ENCODE data around the gene LCP2.
A peak's percentile ranks its signal among the peaks of the same experiment; 100 is the strongest.

The LCP2 gene

DNA sequence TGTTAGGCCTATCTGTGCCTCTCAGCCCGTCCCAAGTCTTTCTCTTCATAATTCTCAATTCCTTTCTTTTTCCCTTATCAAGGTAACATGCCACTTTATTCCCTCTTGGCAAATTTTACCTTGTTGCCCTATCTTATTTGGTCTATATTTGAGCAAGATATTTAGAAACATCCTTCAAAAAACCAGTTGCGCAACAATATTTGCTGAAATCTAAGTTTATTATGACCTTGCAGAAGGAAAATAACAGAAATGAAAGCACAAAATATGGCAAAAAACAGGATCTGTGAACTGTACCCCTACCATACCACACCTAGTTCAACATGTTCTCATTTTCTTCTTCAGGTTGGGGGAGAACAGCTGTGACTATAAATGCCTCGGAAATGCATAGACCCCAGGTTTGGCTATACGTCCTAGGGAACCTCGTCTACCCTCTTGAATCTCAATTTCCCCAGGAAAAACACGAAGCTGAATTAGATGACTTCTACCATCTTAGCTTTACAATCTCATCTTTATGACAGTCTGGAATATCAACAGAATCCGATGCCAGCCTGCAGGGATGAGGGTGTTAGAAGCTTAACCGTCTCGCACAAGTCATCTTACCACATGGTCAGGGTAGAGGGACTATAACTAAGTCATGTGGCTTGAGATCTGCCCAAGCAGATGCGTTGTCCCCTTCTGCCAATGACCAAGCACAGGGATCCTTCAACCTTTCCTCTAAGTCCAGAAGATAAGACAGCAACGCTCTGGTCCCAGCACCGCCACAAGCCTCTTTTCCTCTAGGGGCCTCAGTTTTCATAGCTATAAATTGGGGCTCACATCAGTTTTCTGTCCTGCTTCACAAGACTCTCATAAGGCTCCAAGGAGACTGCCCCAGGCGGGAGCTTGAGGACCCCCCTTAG, 1.3 kb downstream of the LCP2 start:
- no peak for DNase-seq

DNA sequence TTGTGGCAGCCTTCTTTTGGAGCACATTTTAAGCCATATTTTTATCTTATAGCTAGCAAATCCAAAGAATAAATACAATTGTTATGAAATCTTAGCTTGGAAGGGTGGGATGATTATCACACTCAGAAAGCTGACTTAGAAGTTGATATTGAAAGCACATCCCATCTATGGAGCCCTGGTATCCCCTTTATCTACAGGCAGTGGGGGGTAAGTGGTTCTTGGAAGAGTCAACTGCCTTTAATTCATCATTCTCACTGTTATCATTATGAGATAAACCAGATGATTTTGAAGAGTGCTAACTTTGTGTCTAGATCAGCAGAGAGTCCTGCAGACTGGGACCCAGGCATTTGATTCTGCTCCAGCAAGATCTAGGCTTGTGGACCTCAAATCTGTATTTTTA, 3.0 kb downstream of the LCP2 start:
- DNase-seq: no peak

- no peak for DNase-seq
Measured at GRCh38 chr5:170294057-170294456, 3.5 kb downstream of the LCP2 start.

- peak in 1 of 6 experiments; percentile 18 for DNase-seq
Measured at GRCh38 chr5:170293273-170293672, 4.3 kb downstream of the LCP2 start.

DNA sequence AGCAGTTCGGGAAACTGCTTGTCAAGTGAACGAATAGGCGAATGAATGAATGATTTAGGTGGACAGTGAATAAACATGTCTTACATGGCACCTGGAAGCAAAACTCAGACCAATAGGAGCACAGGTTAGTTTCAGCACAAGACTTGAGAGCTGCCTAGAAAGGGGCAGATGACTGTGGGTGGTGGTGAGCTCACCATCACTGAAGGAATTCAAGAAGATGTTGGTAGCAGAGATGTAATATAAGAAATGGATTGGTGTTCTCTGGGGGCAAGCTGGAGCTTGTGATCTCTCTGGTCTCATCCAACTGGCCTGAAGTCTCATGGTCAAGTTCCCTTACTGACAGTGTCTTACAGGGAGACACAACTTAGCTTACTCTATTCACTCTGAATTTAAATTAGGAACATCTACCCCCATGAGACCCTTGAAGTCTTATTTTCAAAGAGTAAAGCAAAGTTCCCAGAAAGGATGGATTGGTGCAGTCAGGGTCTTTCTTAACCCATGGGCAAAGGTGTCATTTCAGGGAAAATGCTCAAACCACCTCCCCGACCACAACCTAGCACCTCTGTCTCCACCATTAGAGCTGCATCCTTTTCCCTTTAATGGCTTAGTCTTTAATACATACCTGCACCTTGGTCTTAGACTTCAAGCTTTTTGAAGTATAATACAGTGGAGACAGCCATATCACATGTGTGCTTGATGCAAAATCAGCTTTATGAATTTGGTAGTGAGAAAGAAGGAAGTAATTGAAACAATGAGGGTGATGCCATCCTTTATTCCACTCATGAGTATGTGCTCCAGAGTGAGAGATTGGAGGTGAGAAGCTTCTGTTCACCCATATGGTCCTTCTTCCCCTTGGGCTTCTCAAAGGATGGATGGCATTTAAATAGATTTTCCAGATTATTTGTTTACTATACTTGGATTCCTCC, 5.1 kb downstream of the LCP2 start:
- DNase-seq: no peak

GRCh38 chr5:170290498-170290897, 7.1 kb downstream of the LCP2 start:
- DNase-seq: no peak

GRCh38 chr5:170289764-170290163, 7.8 kb downstream of the LCP2 start:
- DNase-seq: no peak

DNA sequence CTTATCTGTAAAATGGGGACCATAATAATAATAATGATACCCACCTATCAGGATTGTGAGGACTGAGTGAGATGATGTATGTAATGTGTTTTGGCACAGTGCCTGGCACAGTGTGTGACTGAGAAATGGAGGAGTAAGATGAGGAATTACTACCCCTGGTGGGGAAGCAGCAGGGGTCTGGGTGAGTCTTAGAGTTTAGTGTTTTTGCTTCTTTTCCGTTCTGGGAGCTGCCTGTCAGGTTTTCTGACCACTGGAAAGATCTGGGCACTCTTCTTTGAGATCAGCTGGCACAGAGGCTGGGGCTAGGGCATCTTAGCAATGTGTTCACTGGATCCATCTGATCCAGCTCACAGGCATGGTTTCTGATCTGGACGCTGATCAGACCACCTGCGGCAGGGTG, 8.5 kb downstream of the LCP2 start:
- no peak for DNase-seq

GRCh38 chr5:170288551-170288950, 9.0 kb downstream of the LCP2 start:
- DNase-seq: no peak

GRCh38 chr5:170288151-170288550, 9.4 kb downstream of the LCP2 start:
- no peak for DNase-seq

- no peak for DNase-seq
Measured at GRCh38 chr5:170287532-170287931, 10.0 kb downstream of the LCP2 start.

DNA sequence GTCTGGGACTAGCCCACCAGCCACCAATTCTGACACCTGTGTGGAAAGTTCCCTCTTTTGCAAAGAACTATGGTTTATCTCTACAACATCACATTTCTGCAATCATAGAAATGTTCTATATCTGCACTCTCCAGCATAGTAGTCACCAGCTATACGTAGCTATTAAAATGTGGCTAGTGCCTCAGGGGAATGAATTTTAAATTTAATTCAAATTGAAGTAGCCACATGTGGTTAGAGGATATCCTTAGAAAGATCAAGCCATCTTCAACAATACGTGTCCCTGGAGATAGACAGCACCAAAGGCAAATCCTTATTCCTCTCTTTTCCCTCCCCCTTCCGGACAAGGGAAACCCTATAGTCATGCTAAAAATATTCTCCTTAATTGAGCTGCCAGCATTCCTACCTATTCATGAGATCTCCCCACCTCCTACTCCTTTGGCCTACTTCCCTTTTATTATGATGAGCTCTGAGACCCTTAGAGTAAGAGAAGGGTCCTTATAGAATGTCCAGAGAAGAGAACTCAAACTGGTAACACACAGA, 11.1 kb downstream of the LCP2 start:
- DNase-seq: no peak

DNA sequence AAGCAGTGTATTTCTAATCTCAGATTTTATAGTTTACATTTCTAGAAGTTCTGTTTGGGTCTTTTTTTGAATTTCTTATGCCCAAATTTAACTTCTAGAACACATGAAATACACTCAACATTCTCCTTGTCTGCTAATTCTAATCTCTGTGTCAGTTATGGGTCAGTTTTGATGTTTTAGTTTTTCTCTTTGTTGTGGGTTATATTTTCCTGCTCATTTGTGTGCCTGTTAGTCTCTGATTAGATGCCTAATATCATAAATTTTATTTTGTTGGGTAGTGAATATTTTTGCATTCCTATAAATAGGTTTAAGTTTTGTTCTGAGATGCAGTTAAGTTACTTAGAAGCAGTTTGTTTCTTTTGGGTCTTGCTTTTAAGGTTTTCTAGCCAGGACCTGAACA, 12.4 kb downstream of the LCP2 start:
- no peak for DNase-seq

- no peak for DNase-seq
Measured at GRCh38 chr5:170284231-170284630, 13.3 kb downstream of the LCP2 start.

DNA sequence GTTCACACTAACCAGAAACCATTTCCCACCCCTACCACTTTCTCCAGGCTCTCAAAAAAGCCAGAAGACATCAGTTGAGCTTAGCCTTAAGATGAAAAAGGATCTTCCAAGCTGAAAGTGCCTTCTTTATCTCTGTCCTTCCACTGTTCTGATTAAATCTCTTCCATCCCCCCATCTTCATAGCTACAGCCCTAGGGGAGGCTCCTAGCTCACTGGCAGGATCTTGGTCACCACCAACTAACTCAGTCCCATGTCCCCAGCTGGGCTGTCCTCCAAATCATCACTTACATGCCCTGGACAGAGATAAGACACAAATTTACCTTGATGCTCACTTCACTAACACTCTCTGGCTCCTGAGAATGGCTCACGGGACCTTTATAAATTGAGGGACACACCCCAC, 14.3 kb downstream of the LCP2 start:
- DNase-seq: no peak

GRCh38 chr5:170280011-170280493, 17.5 kb downstream of the LCP2 start:
- no peak for DNase-seq

DNA sequence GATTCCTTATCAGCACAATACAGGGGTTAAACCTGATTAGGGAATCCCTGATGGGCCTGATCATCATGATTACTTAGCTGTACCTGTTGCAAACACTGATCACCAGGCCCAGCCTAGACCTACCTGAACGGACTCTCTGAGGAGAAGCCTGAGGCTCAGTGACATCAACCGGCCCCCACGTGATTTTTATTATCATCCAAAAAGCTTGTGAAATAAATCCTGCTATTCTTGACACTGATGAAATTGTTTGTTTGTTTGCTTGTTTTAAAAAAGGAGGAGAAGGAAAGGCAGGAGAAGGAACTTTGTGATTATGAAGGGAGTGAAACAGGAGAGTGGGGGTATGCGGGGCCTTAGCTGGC, 18.1 kb downstream of the LCP2 start:
- no peak for DNase-seq

DNA sequence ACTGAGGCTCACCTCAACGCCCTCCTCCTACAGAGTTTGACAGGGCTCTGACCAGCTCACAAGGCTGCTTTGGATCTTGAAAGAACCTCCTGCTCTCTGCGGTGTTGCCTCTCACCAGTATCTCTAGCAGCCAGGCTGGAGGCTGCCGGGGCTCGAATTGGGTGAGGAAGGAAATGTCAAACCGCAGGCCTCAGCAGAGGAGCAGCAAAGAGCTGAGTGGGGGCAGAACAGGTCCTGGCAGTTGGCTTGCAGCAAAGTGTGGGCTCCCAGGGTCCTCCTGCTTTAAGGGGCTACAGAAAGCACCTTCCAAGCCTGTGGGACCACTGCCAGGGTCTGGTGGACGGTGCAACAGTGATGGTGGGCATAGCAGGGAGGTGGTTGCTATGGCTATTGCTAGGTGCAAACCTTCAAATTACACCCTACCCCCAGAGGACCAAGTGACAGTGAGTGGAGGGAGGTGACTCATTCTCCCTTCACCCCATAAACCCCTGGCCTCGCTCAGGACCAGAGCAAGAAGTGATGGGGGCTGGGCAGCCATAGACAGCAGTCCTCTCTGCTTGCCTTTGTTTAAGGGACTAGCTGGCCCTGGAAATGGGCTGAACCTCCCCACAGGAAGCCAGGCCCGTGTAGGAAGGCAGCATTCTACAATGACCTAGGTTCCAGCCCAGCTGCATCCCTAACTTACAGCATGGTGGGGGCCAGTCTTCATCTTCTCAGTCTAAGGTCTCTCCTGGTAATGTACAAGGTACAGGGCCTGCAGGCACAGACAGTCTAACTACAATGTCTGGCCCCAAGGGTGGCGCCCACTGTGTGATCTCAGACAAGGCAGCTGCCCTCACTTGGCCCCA, 18.7 kb downstream of the LCP2 start:
- peak; percentile 75 to 91 (median 82) for DNase-seq

DNA sequence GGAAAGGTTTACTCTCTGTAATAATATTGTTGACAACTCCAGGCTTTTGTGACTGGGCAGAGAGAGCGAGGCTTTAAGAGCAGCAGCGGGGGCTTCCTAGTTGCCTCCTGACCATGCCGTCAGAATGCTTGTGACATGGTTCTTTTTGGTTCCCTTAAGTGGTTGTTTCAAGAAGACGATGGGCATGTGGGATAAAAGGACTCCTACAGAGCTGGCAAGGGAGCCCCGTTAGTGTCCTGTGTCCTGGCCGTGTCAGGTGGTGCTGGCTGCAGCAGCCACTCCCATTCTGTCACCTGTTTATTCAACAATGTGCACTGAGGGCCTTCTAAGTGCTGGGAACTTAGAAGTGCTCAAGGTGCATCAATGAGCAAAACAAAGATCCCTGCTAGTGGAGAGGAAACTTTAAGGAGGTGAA, 19.7 kb downstream of the LCP2 start:
- DNase-seq: peak in 3 of 6 experiments; percentile 29 to 40 (median 37)

- no peak for DNase-seq
Measured at GRCh38 chr5:170276140-170276539, 21.4 kb downstream of the LCP2 start.

GRCh38 chr5:170275376-170275994, 22.1 kb downstream of the LCP2 start:
- DNase-seq: peak; percentile 48 to 77 (median 63)

Data from stimulated activated naive CD4-positive, alpha-beta T cell (primary cell).